Activated T-cell treated with anti-CD3 and anti-CD28 coated beads, Interleukin-2, amount 50 U/mL, for 1 hour (primary cell): ENCODE data around the gene TTLL10.
A peak's percentile ranks its signal among the peaks of the same experiment; 100 is the strongest.

ENCODE experiments used
- DNase-seq: peaks from one replicate; pipeline ENCODE4 v3.0.0-alpha.2; 2020

TTLL10 gene

DNA sequence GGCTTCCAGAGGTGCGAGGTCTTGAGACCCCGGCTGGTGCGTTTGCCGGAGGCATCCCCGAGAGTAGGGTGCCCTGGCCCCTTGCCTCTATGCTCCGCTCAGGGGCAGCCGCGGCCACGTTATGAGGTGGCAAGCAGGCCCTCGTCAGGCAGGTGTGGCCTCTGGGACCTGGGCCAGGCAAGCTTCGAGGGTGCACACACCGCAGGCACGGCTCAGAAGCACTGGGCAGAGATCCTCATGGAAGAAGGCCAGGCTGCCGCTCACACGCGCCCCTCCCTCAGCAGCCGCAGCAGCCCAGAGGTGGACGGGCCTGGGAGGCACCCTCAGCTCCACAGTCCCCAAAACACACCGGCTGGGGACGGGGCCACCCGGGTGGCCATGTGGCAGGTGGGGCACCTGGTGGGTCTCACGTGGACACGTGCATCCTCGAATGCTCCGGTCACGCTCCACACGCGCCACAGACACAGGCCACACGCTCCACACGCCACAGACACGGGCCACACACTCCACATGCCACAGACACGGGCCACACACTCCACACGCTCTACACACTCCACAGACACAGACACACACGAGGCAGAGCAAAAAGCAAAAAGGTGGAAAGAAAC is 51.7 kb downstream of the TTLL10 start:
- DNase-seq: no peak

- no peak for DNase-seq
Observed at GRCh38 chr1:1225913-1226312, 52.2 kb downstream of the TTLL10 start.

DNA sequence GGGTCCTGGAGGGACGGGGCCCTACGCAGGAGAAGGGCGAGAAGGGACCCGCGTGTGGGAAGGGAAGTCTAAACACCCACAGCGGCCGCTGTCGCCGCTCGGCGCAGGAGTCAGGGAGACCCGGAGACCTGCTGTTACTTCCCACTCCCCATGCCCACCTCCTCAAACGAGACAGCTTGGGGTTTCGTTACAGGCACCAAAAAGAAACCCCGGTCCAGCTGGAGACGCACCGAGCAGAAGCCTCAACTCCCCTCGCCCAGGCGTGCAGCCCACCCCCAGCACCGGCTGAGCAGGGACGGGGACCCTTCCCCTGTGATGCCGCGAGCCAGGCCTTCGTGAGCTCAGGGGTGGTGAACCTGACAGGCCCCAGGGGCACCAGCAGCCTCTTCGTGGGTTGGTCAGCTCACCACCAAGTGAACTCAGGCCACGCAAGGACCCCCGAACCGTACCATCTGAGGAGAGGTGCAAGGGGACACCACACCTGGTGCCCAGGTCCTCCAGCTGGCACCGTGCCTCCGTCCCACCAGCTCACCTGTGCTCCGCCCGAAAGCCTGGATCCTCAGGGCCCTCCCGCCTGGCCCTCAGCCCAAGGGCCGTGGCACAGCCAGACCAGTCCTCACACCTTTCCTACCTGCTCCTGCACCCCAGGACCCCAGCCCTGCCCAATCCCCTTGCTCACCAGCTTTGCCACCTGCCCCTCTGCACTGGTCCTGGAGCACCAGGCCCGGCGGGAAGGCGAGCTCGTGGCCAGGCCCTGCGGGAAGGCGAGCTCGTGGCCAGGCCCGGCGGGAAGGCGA is 53.1 kb downstream of the TTLL10 start:
- no peak for DNase-seq

GRCh38 chr1:1227386-1227785 is 53.7 kb downstream of the TTLL10 start:
- DNase-seq: no peak

- no peak for DNase-seq
Observed at GRCh38 chr1:1228187-1228586, 54.5 kb downstream of the TTLL10 start.

DNA sequence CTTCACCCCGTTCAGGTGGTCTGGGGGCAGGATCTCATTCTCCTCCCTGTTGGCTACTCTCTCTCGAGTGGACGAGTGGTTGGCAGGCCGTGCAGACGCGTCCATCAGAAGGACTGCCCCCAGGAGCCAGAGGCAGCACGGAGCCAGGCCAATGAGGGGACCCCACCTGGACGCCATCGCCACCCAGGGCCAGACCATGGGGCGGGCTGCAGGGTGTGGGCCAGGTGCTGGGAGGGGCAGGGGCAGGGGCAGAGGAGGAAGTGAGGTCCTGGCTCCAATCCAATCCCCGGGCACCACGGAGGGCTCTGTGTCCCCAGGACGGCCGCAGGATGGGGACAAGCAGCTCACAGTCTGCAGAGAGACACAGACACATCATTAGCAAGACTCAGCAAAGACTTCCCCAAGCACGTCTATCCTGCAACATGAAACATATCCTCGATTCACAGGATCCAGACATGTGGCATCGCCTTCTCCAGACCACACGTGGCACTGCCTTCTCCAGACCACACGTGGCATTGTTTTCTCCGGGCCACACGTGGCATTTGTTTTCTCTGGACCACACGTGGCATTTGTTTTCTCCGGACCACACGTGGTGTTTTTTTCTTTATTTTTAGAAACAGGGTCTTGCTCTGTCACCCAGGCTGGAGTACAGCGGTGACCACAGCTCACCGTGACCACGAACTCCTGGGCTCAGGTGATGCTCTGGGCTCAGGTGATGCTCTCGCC is 55.1 kb downstream of the TTLL10 start:
- no peak for DNase-seq

GRCh38 chr1:1229770-1230169 is 56.1 kb downstream of the TTLL10 start:
- DNase-seq: no peak

GRCh38 chr1:1230656-1231399 is 57.1 kb downstream of the TTLL10 start:
- peak; percentile 45 for DNase-seq

GRCh38 chr1:1231400-1232207 is 57.9 kb downstream of the TTLL10 start, which contains the start of gene SDF4:
SDF4 (minus strand) TSS chr1:1232001; CDS start chr1:1228772, 3,229 bp downstream.
- DNase-seq: peak; percentile 94

DNA sequence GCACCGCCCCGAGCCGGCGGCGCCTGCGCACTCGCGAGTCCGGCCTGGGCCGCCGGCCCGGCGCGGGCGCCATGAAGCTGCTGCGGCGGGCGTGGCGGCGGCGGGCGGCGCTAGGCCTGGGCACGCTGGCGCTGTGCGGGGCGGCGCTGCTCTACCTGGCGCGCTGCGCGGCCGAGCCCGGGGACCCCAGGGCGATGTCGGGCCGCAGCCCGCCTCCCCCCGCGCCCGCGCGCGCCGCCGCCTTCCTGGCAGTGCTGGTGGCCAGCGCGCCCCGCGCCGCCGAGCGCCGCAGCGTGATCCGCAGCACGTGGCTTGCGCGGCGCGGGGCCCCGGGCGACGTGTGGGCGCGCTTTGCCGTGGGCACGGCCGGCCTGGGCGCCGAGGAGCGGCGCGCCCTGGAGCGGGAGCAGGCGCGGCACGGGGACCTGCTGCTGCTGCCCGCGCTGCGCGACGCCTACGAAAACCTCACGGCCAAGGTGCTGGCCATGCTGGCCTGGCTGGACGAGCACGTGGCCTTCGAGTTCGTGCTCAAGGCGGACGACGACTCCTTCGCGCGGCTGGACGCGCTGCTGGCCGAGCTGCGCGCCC is 58.6 kb downstream of the TTLL10 start, which contains the start of gene B3GALT6:
TSS of gene B3GALT6 (plus strand) at position 30 of the 588 bp plus-strand sequence. CDS start at position 72, 42 bp downstream.
- no peak for DNase-seq

GRCh38 chr1:1232796-1233566 is 59.3 kb downstream of the TTLL10 start:
- no peak for DNase-seq

GRCh38 chr1:1233567-1233892 is 59.9 kb downstream of the TTLL10 start:
- no peak for DNase-seq

- no peak for DNase-seq
Observed at GRCh38 chr1:1234180-1234808, 60.6 kb downstream of the TTLL10 start.

- DNase-seq: no peak
Observed at GRCh38 chr1:1235016-1235744, 61.5 kb downstream of the TTLL10 start.

DNA sequence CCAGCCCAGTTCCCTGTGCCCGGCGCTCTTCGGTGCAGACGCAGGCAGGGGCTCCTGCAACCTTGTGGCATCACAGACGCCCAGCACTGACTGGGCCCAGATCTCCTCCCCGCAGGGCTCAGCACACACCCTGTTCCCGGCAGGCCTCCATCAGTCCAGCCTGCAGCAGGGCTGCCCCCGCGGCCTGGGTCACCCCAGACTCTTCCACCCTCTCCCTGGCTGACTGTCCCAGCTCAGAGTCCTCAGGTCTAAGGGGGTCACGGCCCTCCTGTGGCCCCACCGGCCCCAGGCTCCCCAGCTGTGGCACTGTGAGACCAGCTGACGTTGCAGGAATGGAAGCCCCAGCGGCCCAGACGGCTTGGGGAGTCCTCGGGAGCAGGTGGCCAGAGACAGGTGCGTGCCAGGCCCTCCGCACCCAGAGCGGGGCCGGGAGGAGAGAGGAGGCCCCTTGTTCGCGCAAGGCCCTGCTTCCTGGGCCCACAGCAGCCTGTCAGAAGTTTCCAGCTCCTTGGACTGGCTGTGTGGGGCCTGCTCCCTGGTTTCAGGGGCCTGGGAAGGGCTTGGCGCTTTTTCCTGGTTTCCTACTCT is 62.6 kb downstream of the TTLL10 start:
- DNase-seq: no peak

DNA sequence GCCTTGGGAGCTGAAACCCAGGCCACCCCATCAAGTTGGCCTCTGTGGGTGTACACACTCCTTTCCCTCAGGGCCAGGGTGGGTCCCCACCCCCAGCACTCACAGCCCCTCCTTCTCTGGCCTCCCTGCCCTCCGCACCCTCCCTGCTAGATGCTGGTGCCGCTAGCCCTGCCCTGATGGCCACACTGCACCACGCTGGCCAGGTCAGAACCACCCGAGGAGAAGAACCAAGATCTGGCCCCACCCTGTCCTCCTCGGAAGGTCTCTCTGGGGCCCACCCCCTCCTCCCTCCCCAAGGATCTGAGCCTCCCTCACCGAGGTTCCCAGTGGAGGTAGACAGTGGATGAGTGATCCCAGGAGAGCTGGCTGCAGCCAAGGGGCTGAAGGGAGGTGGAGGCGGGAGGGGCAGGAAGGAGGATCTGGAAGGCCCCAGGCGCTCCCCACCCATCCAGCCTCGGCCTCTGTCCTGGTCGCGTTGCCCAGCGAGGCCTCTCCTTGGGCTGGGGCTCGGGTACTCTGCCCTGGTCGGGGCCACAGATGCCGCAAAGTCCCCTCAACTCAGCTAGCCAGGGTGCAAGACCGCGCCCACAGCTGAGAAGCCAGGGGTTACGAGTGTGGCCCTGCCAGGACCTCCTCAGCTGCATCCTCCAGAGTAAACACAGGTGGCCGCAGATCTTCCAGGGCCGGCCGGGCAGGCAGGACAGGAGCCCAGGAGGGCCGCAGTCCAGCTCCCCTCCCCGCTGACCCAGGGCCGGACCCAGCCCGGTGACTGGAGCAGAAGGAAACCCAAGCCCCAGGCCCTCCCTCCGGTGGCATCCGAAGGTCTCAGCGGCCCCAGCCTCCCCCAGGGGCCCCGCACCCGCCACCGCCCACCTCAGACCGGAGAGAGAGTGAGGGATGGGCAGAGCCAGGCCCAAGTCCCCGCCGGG is 63.5 kb downstream of the TTLL10 start:
- no peak for DNase-seq

DNA sequence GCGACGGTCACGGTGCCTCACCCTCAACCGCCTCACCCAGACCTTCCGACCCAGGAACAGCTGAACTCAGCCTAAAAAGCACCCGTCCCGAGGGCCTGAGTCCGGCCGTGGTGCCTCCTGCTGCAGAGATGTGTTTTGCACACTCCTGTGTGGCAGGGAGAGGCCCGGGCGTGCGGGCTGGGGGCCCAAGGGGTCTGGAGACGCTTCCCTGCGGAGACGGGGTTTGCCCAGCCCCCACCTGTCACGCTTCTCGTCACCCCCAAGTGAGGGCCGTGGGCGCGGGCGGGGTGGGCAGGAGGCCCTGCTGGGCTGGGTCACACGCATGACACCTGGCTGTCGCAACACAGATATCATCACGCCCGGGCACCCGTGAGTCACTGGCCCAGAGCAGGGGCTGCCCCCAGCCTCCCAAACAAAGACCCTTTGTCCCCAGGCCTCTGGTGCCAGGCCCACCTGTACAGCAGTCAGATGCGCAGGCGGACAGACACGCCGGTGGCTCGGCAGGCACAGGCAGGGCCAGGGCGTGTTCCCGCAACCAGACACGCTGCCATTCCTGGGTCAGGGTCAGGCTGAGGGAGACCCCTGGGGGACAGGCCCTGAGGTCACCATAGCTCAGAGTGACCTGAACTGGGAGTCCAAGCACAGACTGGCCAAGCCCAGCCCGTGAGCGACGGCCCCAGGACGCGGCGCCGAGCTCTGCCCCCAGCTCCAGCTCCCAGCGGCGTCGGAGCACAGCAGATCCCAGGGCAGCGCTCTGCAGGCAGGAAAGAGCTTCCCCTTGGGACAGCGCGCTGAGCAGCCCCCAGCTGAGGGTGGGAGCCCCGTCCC is 64.4 kb downstream of the TTLL10 start:
- no peak for DNase-seq
